NB4 (cell line): ENCODE measurements around the gene CACNA1D.

Source experiments
- CTCF ChIP-seq: IDR thresholded peaks from one replicate; pipeline ENCODE4 v1.5.1; 2012; ENCODE audit warnings: low read depth, low read length
- MYC ChIP-seq: IDR thresholded peaks from 2 replicates; pipeline ENCODE4 v1.6.1; 2011; ENCODE audit warnings: low read depth, low read length
- POLR2A ChIP-seq: IDR thresholded peaks from 2 replicates; pipeline ENCODE4 v1.6.1; 2011; ENCODE audit warnings: mild to moderate bottlenecking; ENCODE audit not compliant: insufficient read length; ENCODE audit errors: extremely low read depth
- TF ChIP-seq, protein P1 (sequence below): IDR thresholded peaks from 2 replicates; pipeline ENCODE4 v1.6.1; 2011; ENCODE audit warnings: low read depth, low read length

GRCh38 chr3:53789459-53789858 is 295.0 kb downstream of the CACNA1D start:
- TF ChIP-seq CTCF: no peak
- no peak for TF ChIP-seq POLR2A
- TF ChIP-seq MYC: no peak
- TF ChIP-seq, protein P1, sequence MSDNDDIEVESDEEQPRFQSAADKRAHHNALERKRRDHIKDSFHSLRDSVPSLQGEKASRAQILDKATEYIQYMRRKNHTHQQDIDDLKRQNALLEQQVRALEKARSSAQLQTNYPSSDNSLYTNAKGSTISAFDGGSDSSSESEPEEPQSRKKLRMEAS: no peak
